ENCODE measurements around the gene KTI12. TPM values are rescaled to one million over a fixed set of nuclear protein-coding genes. Genes with fewer than 3 reads are reported as not detected.
"Not testable (repeated sequence)": the region's sequence is repeated elsewhere in the genome, so short reads cannot be mapped to it uniquely, and the experiment has no call there.

Gene KTI12
- polyA plus RNA-seq, 1 experiment = 9.8 TPM

DNA sequence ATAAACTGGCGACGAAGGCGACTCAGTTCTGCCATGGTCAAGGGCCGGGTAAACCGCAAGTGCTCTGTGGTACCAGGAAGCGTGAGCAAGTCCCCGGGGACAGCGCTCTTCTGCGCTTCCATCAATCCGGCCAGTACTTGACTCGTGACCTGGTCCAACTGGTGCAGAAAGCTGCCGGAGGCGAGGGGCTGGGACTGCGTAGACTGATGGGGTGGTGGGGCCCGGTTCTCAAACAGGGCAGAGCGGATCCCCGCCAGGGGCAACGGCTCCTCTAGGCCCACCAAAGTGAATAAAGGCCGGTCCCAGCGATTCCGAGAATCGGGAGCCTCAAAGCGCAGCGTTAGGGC lies 852 bp downstream of the KTI12 start:
- Histone ChIP-seq H3K27me3 (ENCODE audit: control insufficient read depth, insufficient read depth, low read length) (no peaks in the 10 kb centered on the region), H3K4me3 (ENCODE audit: low read depth, low read length) (peak overlapping the region; percentile 97)
- POLR2A ChIA-PET = interaction anchor here (1.0 to 1.4 kb wide), 2 partner anchors 23 to 27 kb away, joined by 3 to 9 read pairs; partner anchors contain the start of genes BTF3L4 and TXNDC12

DNA sequence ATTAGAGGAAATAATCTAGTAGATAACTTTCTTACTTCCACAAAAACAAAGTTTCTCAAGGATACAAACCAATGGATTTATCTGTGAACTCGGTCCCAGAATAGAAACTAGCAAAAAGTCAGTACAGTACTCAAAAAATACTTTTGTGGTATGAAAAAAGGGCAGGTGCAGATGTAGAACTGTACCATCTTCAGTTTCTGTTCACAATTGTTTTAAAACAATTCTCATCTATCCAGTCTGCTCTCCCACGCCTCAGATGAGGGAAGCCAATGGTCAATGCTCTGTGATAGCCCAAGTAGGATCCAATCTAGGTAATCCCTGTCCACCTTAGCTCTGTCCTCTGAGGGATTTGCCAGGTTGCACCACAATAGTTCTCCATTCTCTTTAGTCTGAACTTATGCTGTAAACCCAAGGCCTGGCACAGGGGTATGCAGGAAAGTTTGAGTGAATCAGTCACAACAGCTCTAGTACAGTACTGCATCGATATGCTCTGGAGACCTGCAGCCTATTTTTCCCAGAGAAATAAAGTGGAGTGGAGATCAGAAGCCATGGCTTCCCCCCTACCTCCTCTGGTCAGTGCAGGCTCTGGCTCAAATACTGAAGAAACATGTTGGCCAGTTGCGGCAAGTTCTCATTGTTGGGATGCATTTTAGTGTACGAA lies 1.4 kb downstream of the KTI12 start:
- no peak for TF ChIP-seq CTCF (IDR thresholded peaks at IDR 0.05; ENCODE audit: low read depth, low read length)
- DNase-seq (ENCODE audit: low read depth, low spot score) = no peak
- Histone ChIP-seq H3K27ac (ENCODE audit: low read depth, low read length) (peak overlapping the region; percentile 92), H3K9me3 (ENCODE audit: control insufficient read depth, insufficient read depth, low read length) (no peaks in the 10 kb centered on the region), H3K27me3 (ENCODE audit: control insufficient read depth, insufficient read depth, low read length) (no peaks in the 10 kb centered on the region), H3K4me3 (ENCODE audit: low read depth, low read length) (peak overlapping the region; percentile 97)
- ChIA-PET CTCF (interaction anchor here (1.6 kb wide), 1 partner anchor 136 kb away, joined by 4 read pairs; no protein-coding TSS in a partner anchor), POLR2A (interaction anchor here (0.6 kb wide), 1 partner anchor 312 kb away, joined by 4 read pairs; no protein-coding TSS in a partner anchor)

More for the DNA sequence above, 852 bp downstream of the KTI12 start:
- DNase-seq (ENCODE audit: low read depth, low spot score) = no peak
- no peaks in the 10 kb centered on the region for H3K9me3 ChIP-seq (ENCODE audit: control insufficient read depth, insufficient read depth, low read length)
- peak overlapping the region; percentile 92 for H3K27ac ChIP-seq (ENCODE audit: low read depth, low read length)
- TF ChIP-seq CTCF (IDR thresholded peaks at IDR 0.05; ENCODE audit: low read depth, low read length) = no peak
- CTCF ChIA-PET = interaction anchor here (1.6 kb wide), 1 partner anchor 136 kb away, joined by 4 read pairs; no protein-coding TSS in a partner anchor

DNA sequence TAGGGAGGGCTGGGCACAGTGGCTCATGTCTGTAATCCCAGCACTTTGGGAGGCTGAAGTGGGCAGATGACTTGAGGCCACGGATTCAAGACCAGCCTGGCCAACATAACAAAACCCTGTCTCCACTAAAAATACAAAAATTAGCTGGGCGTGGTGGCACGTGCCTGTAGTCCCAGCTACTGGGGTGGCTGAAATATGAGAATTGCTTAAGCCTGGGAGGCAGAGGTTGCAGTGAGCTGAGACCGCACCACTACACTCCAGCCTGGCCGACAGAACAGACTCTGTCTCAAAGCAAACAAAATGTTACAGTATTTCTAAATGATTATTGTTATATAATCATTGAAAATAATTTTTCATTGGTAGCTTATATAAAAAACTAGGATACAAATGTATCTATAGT lies 4.8 kb downstream of the KTI12 start:
- CTCF ChIA-PET; DNase-seq (ENCODE audit: low read depth, low spot score); H3K9me3 ChIP-seq (ENCODE audit: control insufficient read depth, insufficient read depth, low read length); H3K27me3 ChIP-seq (ENCODE audit: control insufficient read depth, insufficient read depth, low read length); H3K27ac ChIP-seq (ENCODE audit: low read depth, low read length); H3K4me3 ChIP-seq (ENCODE audit: low read depth, low read length); POLR2A ChIA-PET: not testable (repeated sequence)

GRCh38 chr1:52028328-52028727 lies 5.3 kb downstream of the KTI12 start:
- POLR2A ChIA-PET = no interaction called here
- no peak for DNase-seq (ENCODE audit: low read depth, low spot score)
- Histone ChIP-seq H3K27me3 (ENCODE audit: control insufficient read depth, insufficient read depth, low read length) (no peaks in the 10 kb centered on the region), H3K4me3 (ENCODE audit: low read depth, low read length) (no peak overlapping the region), H3K27ac (ENCODE audit: low read depth, low read length) (no peak overlapping the region), H3K9me3 (ENCODE audit: control insufficient read depth, insufficient read depth, low read length) (no peaks in the 10 kb centered on the region)
- no peak for TF ChIP-seq CTCF (IDR thresholded peaks at IDR 0.05; ENCODE audit: low read depth, low read length)
- CTCF ChIA-PET = no interaction called here

GRCh38 chr1:52026278-52026677 lies 7.3 kb downstream of the KTI12 start:
- ChIA-PET CTCF (no interaction called here), POLR2A (no interaction called here)
- no peak for DNase-seq (ENCODE audit: low read depth, low spot score)
- Histone ChIP-seq H3K27ac (ENCODE audit: low read depth, low read length) (no peak overlapping the region), H3K27me3 (ENCODE audit: control insufficient read depth, insufficient read depth, low read length) (no peaks in the 10 kb centered on the region), H3K4me3 (ENCODE audit: low read depth, low read length) (no peak overlapping the region), H3K9me3 (ENCODE audit: control insufficient read depth, insufficient read depth, low read length) (no peaks in the 10 kb centered on the region)
- TF ChIP-seq CTCF (IDR thresholded peaks at IDR 0.05; ENCODE audit: low read depth, low read length) = no peak
